ENCODE data around the gene ACP1.

Gene ACP1

DNA sequence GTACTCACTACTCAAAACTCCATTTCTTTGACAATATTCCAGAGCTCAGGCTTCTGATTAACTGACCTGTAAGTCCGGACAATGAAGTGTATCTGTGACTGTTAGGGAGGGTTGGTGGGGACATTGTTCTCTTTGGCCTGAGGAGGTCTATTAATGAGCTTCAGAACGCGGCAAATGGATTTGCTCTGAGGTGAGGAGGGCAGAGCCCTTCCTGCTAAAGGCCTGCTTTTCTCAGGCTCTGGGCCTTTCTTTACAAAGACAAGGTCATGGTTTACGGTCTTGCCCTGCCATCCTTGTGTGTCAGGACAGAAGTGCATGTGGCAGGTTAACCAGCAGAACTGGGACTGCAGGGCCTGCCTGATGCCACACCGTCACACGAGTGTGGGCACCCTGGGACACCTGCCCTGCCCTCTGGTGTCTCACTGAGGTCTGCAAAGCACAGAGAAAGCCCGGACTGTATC lies 15.9 kb downstream of the ACP1 start:
- DNase-seq (ENCODE audit: low read depth): no peak

DNA sequence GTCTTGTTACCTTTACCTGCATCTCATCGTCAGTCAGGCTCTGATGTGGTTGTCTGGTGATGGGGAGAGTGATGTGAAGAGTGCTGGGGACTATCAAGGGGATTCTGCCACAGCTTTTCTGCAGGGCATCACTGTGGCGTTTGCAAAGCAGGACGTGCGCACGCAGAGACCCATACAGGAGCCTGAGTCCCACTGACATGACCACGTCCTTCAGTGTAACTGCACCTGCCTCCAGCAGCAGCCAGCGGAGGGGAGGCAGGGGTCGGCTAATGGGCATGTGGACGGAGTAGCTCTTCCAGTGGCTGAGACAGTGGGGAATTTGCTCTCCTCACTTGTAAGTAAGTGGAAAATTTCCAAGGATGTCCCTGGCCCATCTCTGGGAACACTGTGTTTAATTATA lies 16.6 kb downstream of the ACP1 start:
- DNase-seq (ENCODE audit: low read depth): no peak

DNA sequence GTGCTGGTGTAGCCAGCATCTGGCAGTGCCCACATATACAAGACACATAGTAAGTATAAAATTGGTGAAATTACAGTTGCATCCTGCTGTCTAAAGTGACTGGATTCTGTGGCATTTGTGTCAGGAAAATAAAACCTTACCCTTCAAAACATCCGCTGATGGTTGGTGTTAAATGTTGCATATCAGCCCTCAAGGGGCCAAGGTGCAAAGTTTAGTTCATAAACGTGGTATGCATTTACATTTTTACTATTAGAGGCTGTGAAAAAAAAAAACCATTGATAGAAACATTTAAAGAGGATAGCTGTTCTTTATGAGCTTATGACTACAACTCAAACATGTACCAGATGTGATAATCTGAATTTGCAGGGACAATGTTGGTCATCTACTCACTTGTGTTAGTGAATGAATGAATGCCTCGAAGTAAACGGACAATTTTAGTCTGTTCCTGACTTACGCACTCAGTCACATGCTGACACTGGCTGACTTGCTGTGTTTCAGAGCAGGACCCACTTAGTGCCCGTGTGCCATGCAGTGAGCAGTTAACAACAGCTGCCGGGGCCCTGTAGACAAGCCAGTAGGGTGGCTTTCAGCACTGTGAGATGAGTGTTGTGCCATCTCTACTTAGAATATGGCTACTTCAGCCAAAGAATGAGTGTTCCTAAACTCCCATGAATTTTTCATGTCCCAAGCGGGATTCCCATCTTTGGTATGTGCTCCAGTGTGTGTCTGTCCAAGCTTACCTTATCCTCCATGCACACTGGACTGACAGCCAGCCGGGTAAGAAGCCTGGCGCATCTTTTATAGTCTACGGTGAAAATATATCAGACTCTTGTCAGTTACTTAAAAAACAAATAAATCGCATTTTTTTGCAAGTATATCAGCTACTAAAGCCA lies 17.9 kb downstream of the ACP1 start:
- DNase-seq (ENCODE audit: low read depth): no peak

DNA sequence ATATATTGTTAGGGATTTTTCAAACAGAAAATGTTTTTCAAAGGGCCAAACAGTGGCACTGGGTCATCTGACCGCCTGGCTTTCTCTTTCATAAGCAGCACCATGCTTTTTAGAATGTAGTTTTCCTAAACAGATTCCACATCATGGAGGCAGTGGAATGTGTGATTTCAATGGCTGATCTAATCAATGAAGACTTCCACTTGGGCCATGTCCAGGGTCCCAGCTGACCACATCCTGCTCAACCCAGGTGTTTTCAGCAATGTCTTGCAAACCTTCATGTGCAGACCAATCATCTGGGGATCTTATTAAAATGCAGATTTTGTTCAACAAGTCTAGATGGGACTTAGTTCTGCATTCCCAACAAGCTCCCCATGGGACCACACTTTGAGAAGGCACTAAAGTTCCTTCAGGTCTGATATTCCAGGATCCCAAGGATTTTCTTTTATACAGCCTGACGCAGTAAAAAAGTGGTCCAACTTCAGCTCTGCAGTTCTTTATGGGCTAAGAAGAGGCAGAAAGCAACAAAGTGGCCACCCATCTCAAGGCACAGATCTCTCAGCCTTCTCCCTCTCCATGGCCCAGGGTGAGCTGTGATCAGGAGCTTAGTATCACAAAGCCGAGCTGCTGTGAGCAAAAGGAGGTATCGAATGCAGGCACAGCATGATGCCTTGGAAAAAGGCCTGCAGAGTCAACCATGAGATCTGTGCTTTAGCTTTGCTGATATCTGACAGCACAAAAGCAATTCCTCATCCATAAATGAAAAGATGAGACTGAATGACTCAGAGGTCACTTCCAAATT lies 19.4 kb downstream of the ACP1 start:
- no peak for DNase-seq (ENCODE audit: low read depth)

DNA sequence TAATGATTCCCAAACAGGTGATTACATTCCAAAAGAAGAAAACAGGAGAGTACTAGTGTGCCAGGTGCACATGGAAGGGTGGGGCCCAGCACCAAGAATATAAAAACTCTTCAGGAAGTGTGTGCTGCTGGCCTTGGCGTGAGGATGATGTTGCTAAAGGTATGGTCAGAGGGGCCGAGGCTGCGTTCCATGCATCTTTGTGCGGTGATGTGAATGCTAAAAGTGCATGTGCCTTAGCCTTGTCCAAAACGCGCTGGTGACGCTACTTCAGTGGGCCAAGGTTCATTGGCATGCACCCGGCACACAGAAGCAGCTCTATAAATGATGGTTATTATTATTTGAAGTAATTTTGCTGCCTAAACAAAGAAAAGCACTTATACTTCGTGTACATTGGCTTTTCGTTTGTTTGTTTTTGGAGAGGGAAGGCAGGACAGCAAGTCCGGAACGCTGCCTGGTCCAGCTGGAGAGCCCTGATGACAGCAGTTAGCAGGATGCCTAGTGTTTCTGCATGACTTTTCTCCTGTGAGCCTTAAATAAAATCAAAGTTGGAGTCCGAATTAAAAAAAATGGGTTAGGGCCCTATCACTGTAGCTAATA lies 20.2 kb downstream of the ACP1 start:
- no peak for DNase-seq (ENCODE audit: low read depth)

DNA sequence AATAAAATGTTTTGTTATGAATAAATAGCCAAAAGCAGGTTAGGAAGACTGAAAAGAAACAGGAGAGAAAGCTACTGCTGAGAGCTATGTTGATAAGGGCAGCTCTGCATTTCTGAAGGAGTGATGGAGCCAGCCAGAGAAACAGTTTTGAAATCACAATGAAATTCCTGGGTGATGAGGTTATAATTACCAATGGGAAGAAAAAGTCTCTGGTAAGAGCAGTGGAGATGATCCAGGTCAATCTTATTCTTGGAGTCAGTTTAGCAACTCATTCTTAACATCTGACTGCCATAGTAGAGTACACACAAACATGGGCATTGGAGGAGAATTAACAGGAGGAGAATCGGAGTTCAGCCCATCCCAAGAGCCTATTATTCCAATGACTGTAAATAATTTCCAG lies 20.8 kb downstream of the ACP1 start:
- peak; percentile 55 for DNase-seq (ENCODE audit: low read depth)

DNA sequence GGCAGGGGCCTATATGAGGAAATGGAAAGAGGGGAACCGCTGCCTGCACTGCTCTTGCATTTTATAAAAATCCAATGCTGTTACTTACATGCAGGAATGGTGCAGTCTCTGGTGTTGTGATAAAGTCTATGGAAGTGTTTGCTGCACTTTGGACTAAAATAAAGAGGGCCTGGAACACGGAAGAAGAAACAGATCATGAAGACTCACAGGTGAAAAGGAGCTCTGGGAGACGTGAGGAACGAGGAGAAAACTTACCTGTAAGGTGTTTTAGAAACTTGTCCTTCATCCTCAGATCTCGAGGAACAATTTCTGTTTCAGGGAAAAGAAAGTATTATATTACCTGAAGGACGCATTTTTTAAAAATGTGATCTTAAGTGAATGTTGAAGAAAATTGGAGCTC lies 21.3 kb downstream of the ACP1 start:
- DNase-seq (ENCODE audit: low read depth): no peak

DNA sequence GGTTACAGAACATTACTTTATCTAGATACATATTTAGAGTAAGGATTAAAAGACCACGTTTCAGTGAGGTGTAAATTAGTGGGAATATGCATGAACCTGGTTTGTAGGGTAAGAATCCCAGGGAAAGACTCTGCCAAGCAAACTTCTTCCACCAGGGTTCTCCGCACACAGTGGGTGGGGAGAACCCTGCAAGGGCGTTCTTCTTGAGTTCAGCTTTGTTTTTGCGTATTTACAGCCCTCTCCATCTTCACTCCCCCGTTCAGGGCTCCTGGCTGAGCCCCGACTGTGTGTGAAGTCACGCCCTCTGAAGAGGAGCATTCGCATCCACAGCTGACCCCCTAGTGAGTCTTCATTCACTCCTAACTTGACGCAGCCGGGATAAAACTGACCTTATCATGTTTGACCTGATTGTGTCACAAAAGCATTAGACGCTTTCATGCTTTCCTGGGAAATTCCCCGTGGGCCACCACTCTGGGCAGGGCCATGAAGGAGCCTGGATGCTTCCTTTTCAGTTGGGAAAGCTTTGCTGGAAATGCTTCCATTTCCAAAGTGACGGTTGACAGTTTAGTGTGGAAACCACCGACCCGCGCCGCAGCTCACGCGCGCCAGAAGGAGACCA lies 22.1 kb downstream of the ACP1 start:
- DNase-seq (ENCODE audit: low read depth): no peak

DNA sequence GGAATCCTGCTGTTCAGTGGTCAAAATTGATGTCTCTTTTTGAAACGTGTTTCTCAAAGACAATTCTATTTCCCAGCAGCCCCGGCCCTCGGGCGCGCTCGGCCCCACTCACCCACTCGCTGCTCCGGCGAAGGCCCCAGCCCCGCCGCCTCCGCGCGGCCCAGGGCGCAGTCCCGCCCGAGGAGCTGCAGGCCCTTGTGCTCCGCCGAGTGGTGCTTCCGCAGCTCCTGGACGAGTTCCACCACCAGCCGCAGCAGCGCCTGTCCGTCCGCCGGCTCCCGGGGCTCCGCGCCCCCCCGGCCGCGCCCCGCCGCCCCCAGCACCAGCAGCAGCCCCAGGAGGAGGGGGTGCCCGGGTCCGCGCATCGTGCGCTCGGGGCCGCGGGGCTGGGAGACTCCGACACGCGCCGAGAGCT lies 22.7 kb downstream of the ACP1 start:
- no peak for DNase-seq (ENCODE audit: low read depth)

DNA sequence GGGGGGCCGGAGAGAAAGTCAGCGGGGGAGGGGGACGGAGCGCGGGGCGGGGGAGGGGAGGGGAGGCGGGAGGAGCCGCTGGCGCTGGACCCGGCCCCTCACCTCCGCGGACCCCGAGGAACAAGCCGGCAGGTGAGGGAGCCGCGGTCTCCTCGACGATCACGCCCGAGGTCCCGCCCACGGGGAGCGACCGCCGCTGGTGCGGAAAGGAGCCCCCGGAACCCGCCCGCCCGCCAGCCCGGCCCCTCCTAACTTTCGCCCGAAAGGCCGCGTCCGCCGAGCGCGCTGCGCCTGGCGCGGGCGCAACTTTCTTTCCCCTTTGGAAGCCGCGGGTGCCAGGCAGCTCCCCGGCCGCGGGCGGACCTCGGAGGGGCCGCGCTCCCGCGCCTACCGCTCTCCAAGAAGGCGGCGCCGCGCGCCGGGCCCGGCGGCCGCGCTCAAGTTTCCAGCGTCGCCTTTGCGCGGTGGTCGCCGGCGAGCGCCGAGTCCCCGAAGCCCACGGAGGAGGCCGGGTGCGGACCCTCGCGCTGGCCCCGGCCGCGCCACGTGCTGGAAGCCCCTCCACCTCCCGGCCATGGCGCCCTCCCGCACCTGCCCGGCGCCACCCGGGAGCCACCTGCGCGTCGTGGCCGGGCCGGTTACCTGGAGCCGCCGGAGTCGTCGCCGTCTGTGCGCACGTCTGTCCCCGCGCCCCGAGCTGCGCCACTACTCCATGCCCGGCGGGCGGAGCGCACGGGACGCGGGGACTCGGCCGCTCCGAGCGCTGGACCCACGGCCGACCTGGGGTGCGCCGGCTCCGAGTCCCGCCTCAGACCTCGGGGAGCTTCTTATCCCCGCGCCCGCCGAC lies 23.4 kb downstream of the ACP1 start, which contains the start of gene ALKAL2:
ALKAL2 (minus strand) TSS at position 181 of the 847 bp plus-strand sequence. CDS start 256 bp downstream, outside the sequence.
- no peak for DNase-seq (ENCODE audit: low read depth)

DNA sequence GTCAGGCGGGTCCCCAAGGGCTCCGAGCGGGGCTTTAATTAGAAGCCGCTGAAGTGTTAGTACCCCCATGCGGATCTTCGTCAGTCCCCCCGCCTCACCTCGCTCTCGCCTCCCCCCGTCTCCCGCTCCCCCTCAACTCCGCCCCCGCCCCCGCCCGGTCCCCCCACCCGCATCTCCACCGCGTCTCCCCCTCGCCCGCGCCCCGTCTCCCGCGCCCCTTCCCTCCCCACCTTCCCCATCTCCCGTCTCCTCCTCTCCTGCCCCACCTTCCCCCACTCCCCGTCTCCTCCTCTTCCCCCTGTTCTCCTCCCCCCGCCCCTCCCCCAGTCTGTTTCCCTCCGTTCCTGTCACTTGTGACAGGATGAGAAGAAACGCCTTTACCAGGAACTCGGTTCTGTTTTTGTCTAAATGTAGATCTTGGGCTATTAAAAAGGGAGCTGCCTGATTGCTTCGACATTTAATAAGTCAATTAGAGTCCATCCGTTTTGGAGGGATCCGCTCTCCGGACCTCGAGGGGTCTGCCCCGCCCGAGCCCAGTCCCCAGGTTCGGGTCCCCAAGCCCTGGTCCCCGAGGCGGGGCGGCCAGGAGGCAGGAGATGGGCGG lies 24.1 kb downstream of the ACP1 start:
- no peak for DNase-seq (ENCODE audit: low read depth)

DNA sequence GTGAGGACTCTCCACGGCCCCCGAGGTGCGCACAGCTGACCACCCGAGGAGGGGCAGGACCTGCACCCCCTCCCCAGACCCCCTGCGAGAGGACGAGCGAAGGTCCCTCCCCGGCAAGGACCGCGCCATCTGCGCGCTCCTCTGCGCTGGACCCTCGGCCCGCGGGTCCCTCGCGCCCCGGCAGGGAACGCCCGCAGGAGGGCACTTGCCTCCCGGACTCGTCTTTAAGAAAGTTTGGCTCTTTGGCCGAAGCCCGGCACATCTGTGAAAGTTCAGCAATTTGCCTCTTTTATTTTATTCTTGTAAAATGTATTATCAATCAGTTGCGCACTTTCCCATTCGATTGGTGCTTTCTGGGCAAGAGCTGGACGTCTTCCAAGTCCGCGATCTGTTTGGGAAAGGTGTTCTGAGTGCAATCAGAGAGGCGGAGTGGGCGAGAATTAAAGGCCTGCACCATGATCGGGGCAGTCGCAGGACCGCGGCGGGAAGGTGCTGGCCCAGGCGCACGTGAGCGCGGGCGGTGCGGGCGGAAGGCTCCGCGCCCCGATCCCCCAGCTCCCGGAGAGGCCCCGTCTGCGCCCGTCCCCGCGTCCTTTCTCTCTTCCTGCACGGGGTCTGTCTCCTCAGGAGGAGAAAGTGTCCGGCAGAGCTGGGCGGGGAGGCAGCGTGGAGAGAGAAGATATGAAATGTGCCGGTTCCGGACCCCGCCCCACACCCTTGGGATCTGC lies 24.8 kb downstream of the ACP1 start:
- no peak for DNase-seq (ENCODE audit: low read depth)

DNA sequence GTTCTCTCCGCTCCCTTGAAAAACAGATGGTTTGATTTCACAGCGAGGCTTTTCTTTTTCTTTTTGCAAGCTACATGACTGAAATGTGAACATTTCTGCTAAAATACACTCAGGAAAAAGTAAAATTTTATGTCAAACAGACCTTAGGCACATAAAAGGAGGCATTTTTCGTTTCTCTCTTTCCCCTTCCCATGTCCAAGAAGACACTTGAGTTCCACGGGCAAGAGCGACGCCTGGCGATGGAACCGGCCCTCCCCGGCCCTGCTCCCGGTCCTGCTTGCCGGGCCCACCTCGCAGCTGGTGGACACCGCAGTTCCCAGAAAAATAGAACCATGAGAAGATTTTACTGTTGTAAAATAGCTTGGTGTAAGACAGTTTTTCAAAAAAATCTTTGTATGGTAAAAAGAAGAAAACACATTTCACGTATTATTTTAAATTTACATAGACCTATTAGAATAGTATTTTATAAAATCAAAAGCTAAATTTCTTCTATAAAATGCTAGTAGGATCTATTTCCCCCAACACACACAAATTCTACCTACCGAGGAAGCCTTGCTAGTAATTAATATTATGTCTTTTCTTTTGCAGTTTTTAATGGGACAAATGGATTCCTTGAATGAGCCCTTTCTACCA lies 25.5 kb downstream of the ACP1 start:
- DNase-seq (ENCODE audit: low read depth): peak; percentile 34

DNA sequence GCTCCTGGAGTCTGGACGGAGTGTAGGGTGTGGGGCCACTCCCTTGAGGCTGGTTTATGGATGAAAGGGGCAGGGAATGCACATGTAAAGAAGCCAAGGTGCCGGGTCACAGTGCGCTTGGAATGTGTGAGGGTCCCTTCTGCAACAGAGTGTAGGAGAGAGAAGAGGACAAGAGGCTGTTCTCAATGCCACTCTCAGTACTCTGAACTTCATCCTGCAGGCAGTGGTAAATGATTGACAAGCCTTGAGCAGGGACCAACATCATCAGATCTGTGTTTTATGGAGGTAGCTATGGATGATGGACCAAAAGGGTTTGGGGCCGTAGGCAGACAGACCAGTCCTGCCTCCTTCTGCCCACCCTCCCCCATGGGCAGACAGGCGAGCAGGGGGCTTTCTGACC lies 30.3 kb downstream of the ACP1 start:
- DNase-seq (ENCODE audit: low read depth): no peak

DNA sequence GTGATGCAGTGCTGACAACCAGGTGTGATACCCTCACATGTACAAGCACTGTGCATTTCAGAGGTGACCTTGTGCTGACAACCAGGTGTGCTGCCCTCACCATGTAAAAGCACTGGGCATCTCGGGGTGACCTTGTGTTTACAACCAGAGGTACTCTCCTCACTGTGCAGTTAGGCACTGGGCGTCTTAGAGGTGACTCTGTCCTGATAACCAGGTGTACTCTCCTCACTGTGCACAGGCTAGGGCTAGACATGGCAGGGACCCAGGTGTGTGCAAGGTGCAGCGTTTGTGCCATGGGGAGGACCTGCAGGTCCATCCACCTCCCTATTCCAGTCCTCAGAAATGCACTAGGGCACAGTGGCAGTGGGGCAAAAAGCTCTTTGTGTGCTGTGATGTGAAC lies 31.6 kb downstream of the ACP1 start:
- no peak for DNase-seq (ENCODE audit: low read depth)

DNA sequence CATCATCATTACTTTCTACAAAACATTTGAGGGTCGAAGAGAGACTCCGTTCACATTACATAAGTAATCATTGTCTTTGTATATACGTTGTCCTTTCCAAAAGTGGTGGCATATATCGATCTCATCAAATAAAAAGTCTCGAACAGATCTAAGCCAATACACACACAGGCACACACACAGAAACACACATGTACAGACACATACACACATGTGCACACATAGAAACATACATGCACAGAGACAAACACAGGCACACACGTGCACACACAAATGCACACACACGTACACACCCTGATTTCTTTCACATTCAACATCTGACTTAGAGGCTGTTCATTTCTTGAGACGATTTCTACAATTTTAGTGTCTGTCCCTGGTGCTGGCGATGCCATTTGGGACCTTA lies 40.6 kb downstream of the ACP1 start:
- DNase-seq (ENCODE audit: low read depth): no peak

DNA sequence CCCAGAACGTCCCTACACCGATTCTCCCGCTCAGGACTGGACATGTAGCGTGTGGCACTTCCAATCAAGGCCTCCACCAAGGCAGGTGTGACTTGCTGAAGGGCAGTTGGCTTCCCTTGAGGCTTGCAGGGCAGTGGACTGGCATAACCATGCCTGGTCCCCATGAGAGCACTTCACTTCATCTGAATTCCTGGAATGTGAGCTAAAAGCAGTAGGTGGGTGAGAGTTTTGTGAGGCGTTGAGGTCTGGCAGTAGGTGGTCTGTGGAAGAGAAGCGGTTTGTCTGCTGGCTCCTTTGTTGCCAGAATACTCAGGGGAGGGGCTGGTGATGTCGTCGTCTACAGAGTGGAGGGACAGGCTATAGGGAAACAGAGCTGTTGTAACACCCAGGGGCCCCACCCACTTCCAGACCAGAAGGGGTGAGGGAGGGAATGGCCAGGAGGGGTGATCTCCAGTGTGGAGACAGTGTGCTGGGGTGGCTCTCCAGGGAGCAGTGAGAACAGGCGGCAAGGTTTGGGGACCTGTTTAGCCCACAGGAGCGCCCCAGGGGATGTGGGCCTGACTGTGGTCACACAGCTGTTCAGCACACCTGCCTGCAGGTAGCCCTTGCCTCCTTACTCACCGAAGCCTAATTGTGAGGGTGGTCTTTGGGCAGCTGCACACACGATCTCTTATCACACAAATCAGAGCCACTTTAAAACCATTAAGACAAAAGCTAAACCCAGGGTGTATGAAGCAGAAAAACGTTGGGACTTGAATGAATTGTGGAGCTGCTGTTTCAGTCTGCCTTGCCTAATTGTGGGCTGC lies 44.6 kb downstream of the ACP1 start:
- DNase-seq (ENCODE audit: low read depth): no peak

DNA sequence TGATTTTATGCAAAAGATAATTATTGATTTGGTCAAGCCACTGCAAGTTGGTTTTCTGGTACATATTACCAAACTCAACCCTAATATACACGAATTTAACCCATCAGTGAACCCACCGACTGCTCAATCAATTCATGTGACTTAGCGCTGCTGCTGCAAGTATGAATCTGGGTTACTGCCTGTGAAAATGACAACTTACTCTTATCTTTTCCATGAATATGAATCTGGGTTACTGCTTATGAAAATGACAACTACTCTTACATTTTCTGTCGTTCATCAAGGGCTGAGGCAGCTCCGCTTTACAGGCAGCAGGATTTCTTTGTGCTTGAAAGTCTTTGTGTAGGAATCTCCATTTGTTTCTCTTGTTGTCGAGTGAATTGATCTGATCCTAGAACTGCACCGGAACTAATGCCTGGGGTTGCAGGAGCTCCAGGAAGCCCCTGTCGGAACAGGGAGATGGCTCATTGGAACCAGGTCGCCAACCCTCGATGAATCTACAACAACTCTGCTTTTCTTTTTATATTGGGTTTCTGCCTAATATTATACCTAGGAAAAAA lies 45.3 kb downstream of the ACP1 start:
- no peak for DNase-seq (ENCODE audit: low read depth)
